Endothelial cell of umbilical vein (primary cell): ENCODE data around the gene PLPPR2. TPM values are rescaled to one million over a fixed set of nuclear protein-coding genes. Genes with fewer than 3 reads are reported as not detected.
"Not testable (repeated sequence)": the region's sequence is repeated elsewhere in the genome, so short reads cannot be mapped to it uniquely, and the experiment has no call there.

Source experiments
- BruUV-seq: library from RNA; stranded (reverse); fragments of 400-500 nt; replicated peaks from 2 replicates; lab custom pipeline; 2021; lab: Mats Ljungman, UMichigan
- CTCF ChIA-PET: fragments of 300-600, 350-600 bp; sonication (Branson Sonifier 250); formaldehyde crosslinking; loops from one replicate; lab custom pipeline; 2021; ENCODE audit warnings: antibody characterized with exemption, inconsistent platforms; lab: Charles Lee
- POLR2A ChIA-PET: fragments of 300-600, 350-600 bp; sonication (Branson Sonifier 250); formaldehyde crosslinking; loops from one replicate; lab custom pipeline; 2021; ENCODE audit warnings: antibody characterized with exemption, inconsistent platforms; lab: Charles Lee
- DNase-seq: peaks from one replicate; pipeline ENCODE4 v3.0.0-alpha.2; 2011; ENCODE audit warnings: low read depth, low spot score
- FAIRE-seq: peaks from 2 replicates; lab custom pipeline; 2011; peaks lifted over from hg19 to GRCh38; lab: Jason Lieb, UNC
- H2AFZ ChIP-seq: 2 replicates; pipeline ENCODE4 v1.6.0; 2012; ENCODE audit warnings: low read depth, low read length, control low read depth, inconsistent platforms
- H3K27ac ChIP-seq: 2 replicates; pipeline ENCODE4 v1.5.1; 2011; ENCODE audit warnings: low read depth, mild to moderate bottlenecking, control low read depth, low read length, moderate library complexity; ENCODE audit not compliant: insufficient read depth
- H3K27me3 ChIP-seq, 2 experiments: 2 replicates each; pipeline versions ENCODE4 v1.6.0 to v1.6.1; 2011; ENCODE audit warnings: low read length in 2 of 2, mixed read lengths in 1 of 2; ENCODE audit not compliant: control insufficient read depth in 2 of 2, insufficient read depth in 2 of 2
- H3K36me3 ChIP-seq, 2 experiments: 2 replicates in 1 of 2; 3 replicates in 1 of 2; pipeline ENCODE4 v1.5.1; 2011; ENCODE audit warnings: low read length in 2 of 2, mild to moderate bottlenecking in 1 of 2, moderate library complexity in 1 of 2; ENCODE audit not compliant: control insufficient read depth in 2 of 2, insufficient read depth in 2 of 2; ENCODE audit errors: extremely low read depth in 1 of 2
- H3K4me1 ChIP-seq: 3 replicates; pipeline ENCODE4 v1.5.1; 2011; ENCODE audit warnings: mild to moderate bottlenecking, low read length; ENCODE audit not compliant: control insufficient read depth, insufficient read depth; ENCODE audit errors: extremely low read depth
- H3K4me2 ChIP-seq: 2 replicates; pipeline ENCODE4 v1.6.1; 2011; ENCODE audit warnings: low read length, control low read depth, mixed read lengths; ENCODE audit not compliant: insufficient read depth
- H3K4me3 ChIP-seq, 3 experiments: fragments of 200-600 bp in 1 of 3; sonication (generic), shearing (Covaris generic) in 1 of 3; replicated peaks in 1 of 3; 2 replicates each; pipeline ENCODE4 v1.5.1; 2011 to 2016; ENCODE audit warnings: control low read depth in 3 of 3, low read length in 3 of 3, mild to moderate bottlenecking in 2 of 3, inconsistent platforms in 1 of 3, low read depth in 1 of 3, moderate library complexity in 1 of 3; ENCODE audit not compliant: insufficient read depth in 1 of 3
- H3K79me2 ChIP-seq: 2 replicates; pipeline ENCODE4 v1.6.0; 2012; ENCODE audit warnings: low read length, inconsistent platforms; ENCODE audit not compliant: control insufficient read depth, insufficient read depth
- H3K9ac ChIP-seq: replicated peaks from 2 replicates; pipeline ENCODE3; 2011; ENCODE audit warnings: low read length, control low read depth; ENCODE audit not compliant: insufficient read depth; ENCODE audit errors: extremely low read depth
- H3K9me1 ChIP-seq: replicated peaks from 3 replicates; pipeline ENCODE4 v1.6.0; 2011; ENCODE audit warnings: mild to moderate bottlenecking, low read length; ENCODE audit not compliant: control insufficient read depth, insufficient read depth; ENCODE audit errors: extremely low read depth
- H3K9me3 ChIP-seq: replicated peaks from 2 replicates; pipeline ENCODE4 v1.5.1; 2012; ENCODE audit warnings: low read length, inconsistent platforms; ENCODE audit not compliant: control insufficient read depth, insufficient read depth
- H4K20me1 ChIP-seq: replicated peaks from 2 replicates; pipeline ENCODE3; 2011; ENCODE audit warnings: mild to moderate bottlenecking, low read length; ENCODE audit not compliant: control insufficient read depth, insufficient read depth; ENCODE audit errors: extremely low read depth
- EZH2 ChIP-seq: IDR thresholded peaks from 2 replicates; pipeline ENCODE4 v1.6.1; 2012; ENCODE audit warnings: borderline replicate concordance, low read depth, mild to moderate bottlenecking, moderate library complexity, low read length, inconsistent platforms; ENCODE audit not compliant: severe bottlenecking
- FOS ChIP-seq: IDR thresholded peaks from 2 replicates; pipeline ENCODE4 v1.6.1; 2011; ENCODE audit warnings: mild to moderate bottlenecking, low read length, moderate library complexity, borderline replicate concordance; ENCODE audit not compliant: insufficient read depth
- GATA2 ChIP-seq: IDR thresholded peaks from 2 replicates; pipeline ENCODE4 v1.7.0; 2011; ENCODE audit warnings: low read depth, mild to moderate bottlenecking, moderate library complexity, mixed read lengths, low read length; ENCODE audit not compliant: insufficient read length, insufficient read depth
- JUN ChIP-seq: IDR thresholded peaks from 2 replicates; pipeline ENCODE4 v1.6.1; 2011; ENCODE audit warnings: borderline replicate concordance, low read depth; ENCODE audit not compliant: insufficient read length, insufficient read depth
- MYC ChIP-seq: IDR thresholded peaks from one replicate; pipeline ENCODE4 v1.6.1; 2011; ENCODE audit warnings: mild to moderate bottlenecking, low read depth, low read length
- POLR2A ChIP-seq: IDR thresholded peaks from 2 replicates; pipeline ENCODE4 v1.6.1; 2012; ENCODE audit warnings: low read depth, mild to moderate bottlenecking, control low read depth, low read length
- POLR2AphosphoS5 ChIP-seq: IDR thresholded peaks from 2 replicates; pipeline ENCODE4 v1.6.1; 2012; ENCODE audit warnings: low read depth, mild to moderate bottlenecking, control low read depth, low read length, moderate library complexity; ENCODE audit not compliant: insufficient read depth
- dilution Hi-C: fragments of 300-500 bp; cut with MboI; formaldehyde crosslinking; loops from one replicate; pipeline ENCODE4 v1.15.0; 2019; ENCODE audit warnings: low sequenced_read_pairs; ENCODE audit not compliant: extremely low pct_ligation_motif_present
- intact Hi-C: fragments of 100-400 bp; cut with micrococcal nuclease; formaldehyde crosslinking; loops from one replicate; pipeline ENCODE4 v1.10.0; 2022
- polyA plus RNA-seq, 4 experiments: library from polyadenylated mRNA; depleted of rRNA in 3 of 4; stranded (reverse) in 3 of 4; unstranded in 1 of 4; fragments of >200 nt; gene quantifications; 2 replicates each; pipeline versions ENCODE4 v1.2.1 to v1.2.3, GENCODE V29; 2011 to 2012; ENCODE audit warnings: missing spikeins in 1 of 4
- total RNA-seq: library from RNA; stranded (reverse); gene quantifications from 2 replicates; pipeline ENCODE4 v1.2.3, GENCODE V29; 2021
- TF ChIP-seq, protein P1 (sequence below): IDR thresholded peaks from 2 replicates; pipeline ENCODE4 v1.6.1; 2011; ENCODE audit not compliant: insufficient read depth, insufficient read length
- TF ChIP-seq, protein P2 (sequence below), 2 donors: IDR thresholded peaks; 1 replicate in 1 of 2; 2 replicates in 1 of 2; pipeline ENCODE4 v1.5.1; 2011; ENCODE audit warnings: low read length in 2 of 2, mild to moderate bottlenecking in 2 of 2, moderate library complexity in 2 of 2, control low read depth in 1 of 2, inconsistent platforms in 1 of 2, low read depth in 1 of 2; ENCODE audit not compliant: insufficient read depth in 1 of 2; ENCODE audit errors: extremely low read depth in 1 of 2

Gene PLPPR2
- total and polyA plus RNA-seq, 2 donors (not counting 3 experiments of a cell fraction or from before 2014, with no cell fraction given), result 23.7 to 28.7 TPM

DNA sequence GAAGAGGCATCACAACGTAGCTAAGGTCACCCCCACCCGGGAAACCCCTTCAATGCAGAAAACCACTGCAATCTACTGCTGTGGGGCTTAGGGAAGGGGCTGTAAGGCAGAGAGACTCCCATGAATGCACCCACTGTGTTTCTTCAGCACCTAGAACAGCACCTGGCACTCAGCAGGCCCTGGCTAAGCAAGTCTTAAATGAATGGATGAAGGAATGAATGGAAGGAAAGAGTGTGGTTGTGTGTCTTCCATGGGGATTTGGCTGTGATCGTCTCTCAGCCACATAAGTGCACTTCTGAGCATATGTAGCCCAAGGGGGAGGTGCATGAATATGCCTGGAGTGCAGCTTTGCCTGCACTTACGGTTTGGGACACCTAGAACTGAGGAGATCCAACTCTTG, 6.1 kb upstream of the PLPPR2 start:
- no peak for FAIRE-seq
- intact Hi-C loops (no loop called here), dilution Hi-C loops (no loop called here)

DNA sequence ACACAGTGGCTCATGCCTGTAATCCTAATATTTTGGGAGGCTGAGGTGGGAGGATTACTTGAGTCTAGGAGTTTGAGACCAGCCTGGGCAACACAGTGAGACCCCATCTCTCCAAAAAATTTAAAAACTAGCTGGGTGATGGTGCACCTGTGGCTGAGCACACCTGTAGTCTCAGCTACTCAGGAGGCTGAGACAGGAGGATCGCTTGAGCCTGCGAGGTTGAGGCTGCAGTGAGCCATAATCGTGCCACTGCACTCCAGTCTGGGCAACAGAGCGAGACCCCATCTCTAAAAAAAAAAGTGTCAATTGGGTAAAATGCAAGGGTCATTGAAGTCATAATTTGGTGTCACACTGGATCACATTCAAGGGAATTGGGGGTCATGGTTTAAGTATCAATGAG, 1.1 kb upstream of the PLPPR2 start:
- intact Hi-C loops, dilution Hi-C loops, H3K9me1 ChIP-seq, H3K4me2 ChIP-seq, CTCF ChIA-PET, H3K4me1 ChIP-seq, POLR2A ChIA-PET, BruUV-seq, H3K27ac ChIP-seq, DNase-seq, H3K9me3 ChIP-seq, FAIRE-seq, H3K36me3 ChIP-seq, H3K27me3 ChIP-seq, H4K20me1 ChIP-seq, H3K4me3 ChIP-seq, H3K79me2 ChIP-seq, H3K9ac ChIP-seq, H2AFZ ChIP-seq: not testable (repeated sequence)

More for the DNA sequence above, 6.1 kb upstream of the PLPPR2 start:
- Histone ChIP-seq H2AFZ (no peak overlapping the region), H3K36me3 (no peaks in the 10 kb centered on the region), H4K20me1 (no peaks in the 10 kb centered on the region), H3K9ac (no peak overlapping the region), H3K4me1 (peaks cover 18% of the 10 kb centered on the region), H3K4me2 (no peak overlapping the region), H3K27ac (no peak overlapping the region), H3K9me1 (no peaks in the 10 kb centered on the region), H3K79me2 (no peaks in the 10 kb centered on the region), H3K27me3 (no peaks in the 10 kb centered on the region), H3K4me3 (no peak overlapping the region), H3K9me3 (no peaks in the 10 kb centered on the region)
- ChIA-PET POLR2A (no interaction called here), CTCF (interaction anchor here (1.1 to 1.2 kb wide), 2 partner anchors 12 to 55 kb away, joined by 4 read pairs; no protein-coding TSS in a partner anchor)
- no peak for DNase-seq
- BruUV-seq, result no TSS peak
- TF ChIP-seq JUN (no peak), POLR2AphosphoS5 (no peak), EZH2 (no peak), FOS (no peak), POLR2A (no peak), GATA2 (no peak), MYC (no peak)
- TF ChIP-seq, protein P1, sequence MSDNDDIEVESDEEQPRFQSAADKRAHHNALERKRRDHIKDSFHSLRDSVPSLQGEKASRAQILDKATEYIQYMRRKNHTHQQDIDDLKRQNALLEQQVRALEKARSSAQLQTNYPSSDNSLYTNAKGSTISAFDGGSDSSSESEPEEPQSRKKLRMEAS, result no peak
- TF ChIP-seq, protein P2, sequence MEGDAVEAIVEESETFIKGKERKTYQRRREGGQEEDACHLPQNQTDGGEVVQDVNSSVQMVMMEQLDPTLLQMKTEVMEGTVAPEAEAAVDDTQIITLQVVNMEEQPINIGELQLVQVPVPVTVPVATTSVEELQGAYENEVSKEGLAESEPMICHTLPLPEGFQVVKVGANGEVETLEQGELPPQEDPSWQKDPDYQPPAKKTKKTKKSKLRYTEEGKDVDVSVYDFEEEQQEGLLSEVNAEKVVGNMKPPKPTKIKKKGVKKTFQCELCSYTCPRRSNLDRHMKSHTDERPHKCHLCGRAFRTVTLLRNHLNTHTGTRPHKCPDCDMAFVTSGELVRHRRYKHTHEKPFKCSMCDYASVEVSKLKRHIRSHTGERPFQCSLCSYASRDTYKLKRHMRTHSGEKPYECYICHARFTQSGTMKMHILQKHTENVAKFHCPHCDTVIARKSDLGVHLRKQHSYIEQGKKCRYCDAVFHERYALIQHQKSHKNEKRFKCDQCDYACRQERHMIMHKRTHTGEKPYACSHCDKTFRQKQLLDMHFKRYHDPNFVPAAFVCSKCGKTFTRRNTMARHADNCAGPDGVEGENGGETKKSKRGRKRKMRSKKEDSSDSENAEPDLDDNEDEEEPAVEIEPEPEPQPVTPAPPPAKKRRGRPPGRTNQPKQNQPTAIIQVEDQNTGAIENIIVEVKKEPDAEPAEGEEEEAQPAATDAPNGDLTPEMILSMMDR (IDR thresholded peaks at IDR 0.05; ENCODE audit: extremely low read depth in 1 of 2, insufficient read depth in 1 of 2, low read depth in 1 of 2, low read length in 2 of 2), result no peak
